Panc1 (cell line): Measurements from ENCODE around the gene SLAMF1. TPM values are rescaled to one million over a fixed set of nuclear protein-coding genes. Genes with fewer than 3 reads are reported as not detected.

Experiments used
- ATAC-seq: fragments of 200-7000 bp; cut with Tn5 transposase; 2 replicates; pipeline ENCODE4 v1.9.1; 2020; ENCODE audit warnings: mild to moderate bottlenecking, moderate library complexity
- BruUV-seq: library from RNA; stranded (reverse); fragments of 400-500 nt; replicated peaks from 2 replicates; lab custom pipeline; 2021; lab: Mats Ljungman, UMichigan
- CTCF ChIA-PET: fragments of 300-600 bp; sonication (Branson Sonifier 250); formaldehyde crosslinking; loops from one replicate; lab custom pipeline; 2022; ENCODE audit warnings: antibody characterized with exemption; lab: Charles Lee
- POLR2A ChIA-PET: fragments of 300-600 bp; sonication (Branson Sonifier 250); formaldehyde crosslinking; loops from one replicate; lab custom pipeline; 2022; ENCODE audit warnings: antibody characterized with exemption; lab: Charles Lee
- DNase-seq: peaks from one replicate; pipeline ENCODE4 v3.0.0-alpha.2; 2010; ENCODE audit warnings: low read depth, low spot score
- H3K27ac ChIP-seq: 2 replicates; pipeline ENCODE4 v1.5.1; 2011; ENCODE audit warnings: mild to moderate bottlenecking, low read length, inconsistent platforms
- H3K27me3 ChIP-seq: fragments of 200-500 bp; sonication (Bioruptor generic); 2 replicates; pipeline ENCODE4 v1.6.0; 2014; ENCODE audit warnings: low read length, inconsistent platforms; ENCODE audit not compliant: control insufficient read depth, insufficient read depth
- H3K36me3 ChIP-seq: fragments of 200-500 bp; sonication (Bioruptor generic); 2 replicates; pipeline ENCODE4 v1.5.1; 2014; ENCODE audit warnings: inconsistent platforms, mild to moderate bottlenecking, low read length, moderate library complexity; ENCODE audit not compliant: control insufficient read depth, insufficient read depth
- H3K4me1 ChIP-seq: 2 replicates; pipeline ENCODE4 v1.5.1; 2011; ENCODE audit warnings: inconsistent platforms, mild to moderate bottlenecking, low read length, moderate library complexity; ENCODE audit not compliant: control insufficient read depth, insufficient read depth
- H3K4me3 ChIP-seq, 2 experiments: 2 replicates each; pipeline ENCODE4 v1.5.1; 2011 to 2012; ENCODE audit warnings: low read depth in 2 of 2, low read length in 2 of 2, mild to moderate bottlenecking in 2 of 2, inconsistent platforms in 1 of 2, moderate library complexity in 1 of 2
- H3K9me3 ChIP-seq: fragments of 200-500 bp; sonication (Bioruptor generic); 2 replicates; pipeline ENCODE4 v1.5.1; 2014; ENCODE audit warnings: low read depth, mild to moderate bottlenecking, inconsistent platforms, low read length, moderate library complexity; ENCODE audit not compliant: control insufficient read depth, insufficient read depth
- CTCF ChIP-seq: fragments of 450-650 bp; IDR thresholded peaks from 2 replicates; pipeline ENCODE4 v1.5.1; 2017; ENCODE audit warnings: mild to moderate bottlenecking
- POLR2AphosphoS5 ChIP-seq: IDR thresholded peaks from 2 replicates; pipeline ENCODE4 v1.6.1; 2012; ENCODE audit warnings: mild to moderate bottlenecking, low read depth, low read length, moderate library complexity
- REST ChIP-seq, 2 experiments: IDR thresholded peaks; 2 replicates each; pipeline ENCODE4 v1.6.1; 2011 to 2012; ENCODE audit warnings: low read depth in 2 of 2, control low read depth in 1 of 2, low read length in 1 of 2, mild to moderate bottlenecking in 1 of 2, moderate library complexity in 1 of 2; ENCODE audit not compliant: insufficient read depth in 1 of 2
- SIN3A ChIP-seq: IDR thresholded peaks from 2 replicates; pipeline ENCODE4 v1.6.1; 2012; ENCODE audit warnings: low read depth, mild to moderate bottlenecking, low read length, moderate library complexity, borderline replicate concordance; ENCODE audit not compliant: insufficient read depth
- TCF7L2 ChIP-seq: IDR thresholded peaks from 2 replicates; pipeline ENCODE4 v1.6.1; 2011; ENCODE audit warnings: mild to moderate bottlenecking, low read depth, low read length, inconsistent platforms
- in situ Hi-C: cut with HindIII; loops from 2 replicates; pipeline ENCODE4 v1.10.0; 2016; ENCODE audit warnings: low sequenced_read_pairs, low pct_unique_long_range_greater_than_20kb
- intact Hi-C: fragments of 100-400 bp; cut with micrococcal nuclease; formaldehyde crosslinking; loops from one replicate; pipeline ENCODE4 v1.10.0; 2022; ENCODE audit not compliant: unreplicated experiment
- total RNA-seq: library from RNA; stranded (reverse); gene quantifications from one replicate; pipeline ENCODE4 v1.2.1, GENCODE V29; 2021; ENCODE audit not compliant: unreplicated experiment

Gene SLAMF1
- total RNA-seq, 1 experiment from 2014 or later: not detected

GRCh38 chr1:160656737-160657136, 9.9 kb upstream of the SLAMF1 start:
- no peaks in the 10 kb centered on the region; the same call in 1 of the 2 replicates for H3K27me3 ChIP-seq

GRCh38 chr1:160653620-160654016, 6.8 kb upstream of the SLAMF1 start:
- no peaks in the 10 kb centered on the region for H3K36me3 ChIP-seq
- in situ Hi-C loops (no loop called here), intact Hi-C loops (no loop called here)
- ChIA-PET CTCF (no interaction called here), POLR2A (no interaction called here)
- H3K9me3 ChIP-seq: no peaks in the 10 kb centered on the region
- ATAC-seq (no peak), DNase-seq (no peak)
- H3K27ac ChIP-seq: no peak overlapping the region
- no peaks in the 10 kb centered on the region for H3K4me1 ChIP-seq
- H3K27me3 ChIP-seq: peaks cover 4% of the 10 kb centered on the region; the same call in 1 of the 2 replicates
- no peak overlapping the region for H3K4me3 ChIP-seq
- no TSS peak for BruUV-seq
- TF ChIP-seq TCF7L2: no peak
- TF ChIP-seq SIN3A: no peak

More at GRCh38 chr1:160656737-160657136, 9.9 kb upstream of the SLAMF1 start:
- ChIA-PET POLR2A (no interaction called here), CTCF (no interaction called here)
- no peaks in the 10 kb centered on the region for H3K4me1 ChIP-seq
- no peak for TF ChIP-seq REST (IDR thresholded peaks at IDR 0.05; ENCODE audit: insufficient read depth in 1 of 2, low read depth in 2 of 2, low read length in 1 of 2)
- no peak for TF ChIP-seq CTCF
- TF ChIP-seq TCF7L2: no peak
- no peak for TF ChIP-seq POLR2AphosphoS5
- TF ChIP-seq SIN3A: no peak
- ATAC-seq (no peak), DNase-seq (no peak)
- no peak overlapping the region for H3K27ac ChIP-seq
- in situ Hi-C loops: no loop called here
- H3K9me3 ChIP-seq: no peaks in the 10 kb centered on the region
- no peaks in the 10 kb centered on the region for H3K36me3 ChIP-seq
- no TSS peak for BruUV-seq
- no peak overlapping the region for H3K4me3 ChIP-seq
- intact Hi-C loops: no loop called here

- Histone ChIP-seq H3K27ac (no peak overlapping the region), H3K4me3 (no peak overlapping the region), H3K27me3 (peaks cover 4% of the 10 kb centered on the region; the same call in 1 of the 2 replicates), H3K9me3 (no peaks in the 10 kb centered on the region), H3K4me1 (no peaks in the 10 kb centered on the region), H3K36me3 (no peaks in the 10 kb centered on the region)
- BruUV-seq: no TSS peak
- CTCF ChIA-PET: no interaction called here
- ATAC-seq: no peak
- TF ChIP-seq POLR2AphosphoS5 (no peak), SIN3A (no peak), TCF7L2 (no peak), REST (IDR thresholded peaks at IDR 0.05; ENCODE audit: insufficient read depth in 1 of 2, low read depth in 2 of 2, low read length in 1 of 2) (no peak), CTCF (no peak)
- in situ Hi-C loops: no loop called here
- no peak for DNase-seq
- POLR2A ChIA-PET: no interaction called here
- intact Hi-C loops: no loop called here
These were observed 6.2 kb upstream of the SLAMF1 start for GRCh38 chr1:160652924-160653619.
